Mammary epithelial cell (primary cell): ENCODE measurements around the gene COL4A1.

Experiments
- EZH2 ChIP-seq: IDR thresholded peaks from 2 replicates; pipeline ENCODE4 v1.6.1; 2012; ENCODE audit warnings: low read length, inconsistent platforms, borderline replicate concordance
- TF ChIP-seq, protein P1 (sequence below), 2 donors: IDR thresholded peaks in 1 of 2; conservative IDR thresholded peaks in 1 of 2; 2 replicates each; pipeline ENCODE4 v1.5.1; 2011 to 2012; ENCODE audit warnings: inconsistent platforms in 2 of 2, low read length in 2 of 2, mild to moderate bottlenecking in 2 of 2, control low read depth in 1 of 2, low read depth in 1 of 2; ENCODE audit not compliant: insufficient read depth in 1 of 2; ENCODE audit errors: extremely low read depth in 1 of 2

- TF ChIP-seq, protein P1, sequence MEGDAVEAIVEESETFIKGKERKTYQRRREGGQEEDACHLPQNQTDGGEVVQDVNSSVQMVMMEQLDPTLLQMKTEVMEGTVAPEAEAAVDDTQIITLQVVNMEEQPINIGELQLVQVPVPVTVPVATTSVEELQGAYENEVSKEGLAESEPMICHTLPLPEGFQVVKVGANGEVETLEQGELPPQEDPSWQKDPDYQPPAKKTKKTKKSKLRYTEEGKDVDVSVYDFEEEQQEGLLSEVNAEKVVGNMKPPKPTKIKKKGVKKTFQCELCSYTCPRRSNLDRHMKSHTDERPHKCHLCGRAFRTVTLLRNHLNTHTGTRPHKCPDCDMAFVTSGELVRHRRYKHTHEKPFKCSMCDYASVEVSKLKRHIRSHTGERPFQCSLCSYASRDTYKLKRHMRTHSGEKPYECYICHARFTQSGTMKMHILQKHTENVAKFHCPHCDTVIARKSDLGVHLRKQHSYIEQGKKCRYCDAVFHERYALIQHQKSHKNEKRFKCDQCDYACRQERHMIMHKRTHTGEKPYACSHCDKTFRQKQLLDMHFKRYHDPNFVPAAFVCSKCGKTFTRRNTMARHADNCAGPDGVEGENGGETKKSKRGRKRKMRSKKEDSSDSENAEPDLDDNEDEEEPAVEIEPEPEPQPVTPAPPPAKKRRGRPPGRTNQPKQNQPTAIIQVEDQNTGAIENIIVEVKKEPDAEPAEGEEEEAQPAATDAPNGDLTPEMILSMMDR (conservative IDR thresholded peaks at IDR 0.05 in 1 of 2, IDR thresholded peaks at IDR 0.05 in 1 of 2; ENCODE audit: extremely low read depth in 1 of 2, insufficient read depth in 1 of 2, low read depth in 1 of 2, low read length in 2 of 2): no peak
- no peak for TF ChIP-seq EZH2
Observed at GRCh38 chr13:110197471-110197870, 109.5 kb downstream of the COL4A1 start.
